ENCODE measurements around the gene AK2. TPM values are rescaled to one million over a fixed set of nuclear protein-coding genes. Genes with fewer than 3 reads are reported as not detected.

AK2 gene
- total RNA-seq, 1 donor from 2014 or later = 126 TPM

DNA sequence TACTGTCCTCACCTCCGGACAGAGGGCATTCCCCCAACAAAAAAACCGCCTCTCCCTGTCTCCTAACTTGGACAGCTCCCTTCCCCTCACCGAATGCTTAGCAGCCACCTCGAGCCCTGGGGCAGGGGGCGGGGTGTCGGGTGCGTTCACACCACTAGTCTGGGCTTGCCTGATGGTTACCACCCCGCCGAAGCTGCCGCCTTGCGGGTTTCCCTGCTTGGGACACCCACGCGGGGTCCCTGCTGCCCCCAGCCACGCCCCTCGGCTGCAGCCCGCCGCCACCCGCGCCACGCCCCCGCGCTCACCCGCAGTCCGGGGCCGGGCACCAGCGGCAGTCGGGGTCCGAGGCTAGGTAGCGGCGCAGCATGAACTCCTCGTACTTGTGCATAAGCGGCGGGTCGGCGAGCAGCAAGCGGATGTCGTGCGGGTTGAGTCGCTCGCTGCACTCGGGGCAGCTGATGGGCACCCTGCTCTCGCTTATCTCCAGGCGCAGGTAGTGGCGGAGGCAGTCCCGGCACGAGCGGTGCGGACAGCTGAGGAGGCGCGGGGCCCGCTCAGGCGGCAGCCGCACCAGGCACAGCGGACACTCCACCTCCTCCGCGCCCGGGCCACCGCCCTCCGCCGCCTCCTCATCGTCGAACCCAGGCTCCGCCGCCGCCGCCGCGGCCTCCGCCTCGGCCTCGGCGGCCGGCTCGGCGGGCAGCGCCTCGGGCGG, 72.8 kb downstream of the AK2 start:
- H2AFZ ChIP-seq (ENCODE audit: low read depth, low read length) = peak overlapping the region; percentile 62
- peaks cover 43% of the 10 kb centered on the region for H4K20me1 ChIP-seq (ENCODE audit: insufficient read depth, low read length)
- H3K36me3 Mint-ChIP-seq (ENCODE audit: low read depth, unreplicated experiment) = peaks cover 1% of the 10 kb centered on the region
- peak overlapping the region; percentile 95 for H3K4me2 ChIP-seq (ENCODE audit: low read length)
- H3K4me3 Mint-ChIP-seq (ENCODE audit: unreplicated experiment) = peak overlapping the region; percentile 94
- H3K9me3 ChIP-seq (ENCODE audit: insufficient read depth, low read depth, low read length) = no peaks in the 10 kb centered on the region
- no peaks in the 10 kb centered on the region for H3K27me3 ChIP-seq (ENCODE audit: insufficient read depth, low read length)
- H3K36me3 ChIP-seq (ENCODE audit: insufficient read depth, low read length) = no peaks in the 10 kb centered on the region
- H3K9ac ChIP-seq (ENCODE audit: low read length) = peak overlapping the region; percentile 80
- H3K27me3 Mint-ChIP-seq (ENCODE audit: low read depth, unreplicated experiment) = peaks cover 7% of the 10 kb centered on the region
- peak; percentile 31 for DNase-seq (ENCODE audit: low read depth)
- peaks cover 20% of the 10 kb centered on the region for H3K4me1 Mint-ChIP-seq (ENCODE audit: low read depth, unreplicated experiment)
- TF ChIP-seq EZH2 (IDR thresholded peaks at IDR 0.05; ENCODE audit: insufficient read depth, low read length) = no peak
- TF ChIP-seq, protein P1, sequence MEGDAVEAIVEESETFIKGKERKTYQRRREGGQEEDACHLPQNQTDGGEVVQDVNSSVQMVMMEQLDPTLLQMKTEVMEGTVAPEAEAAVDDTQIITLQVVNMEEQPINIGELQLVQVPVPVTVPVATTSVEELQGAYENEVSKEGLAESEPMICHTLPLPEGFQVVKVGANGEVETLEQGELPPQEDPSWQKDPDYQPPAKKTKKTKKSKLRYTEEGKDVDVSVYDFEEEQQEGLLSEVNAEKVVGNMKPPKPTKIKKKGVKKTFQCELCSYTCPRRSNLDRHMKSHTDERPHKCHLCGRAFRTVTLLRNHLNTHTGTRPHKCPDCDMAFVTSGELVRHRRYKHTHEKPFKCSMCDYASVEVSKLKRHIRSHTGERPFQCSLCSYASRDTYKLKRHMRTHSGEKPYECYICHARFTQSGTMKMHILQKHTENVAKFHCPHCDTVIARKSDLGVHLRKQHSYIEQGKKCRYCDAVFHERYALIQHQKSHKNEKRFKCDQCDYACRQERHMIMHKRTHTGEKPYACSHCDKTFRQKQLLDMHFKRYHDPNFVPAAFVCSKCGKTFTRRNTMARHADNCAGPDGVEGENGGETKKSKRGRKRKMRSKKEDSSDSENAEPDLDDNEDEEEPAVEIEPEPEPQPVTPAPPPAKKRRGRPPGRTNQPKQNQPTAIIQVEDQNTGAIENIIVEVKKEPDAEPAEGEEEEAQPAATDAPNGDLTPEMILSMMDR (IDR thresholded peaks at IDR 0.05; ENCODE audit: insufficient read depth, low read depth, low read length) = no peak
- H3K27ac ChIP-seq (ENCODE audit: low read depth, low read length) = peak overlapping the region; percentile 46
- no peak overlapping the region for H3K27ac Mint-ChIP-seq (ENCODE audit: unreplicated experiment)
- H3K4me1 ChIP-seq (ENCODE audit: insufficient read depth, low read length) = peaks cover 23% of the 10 kb centered on the region
- FAIRE-seq = no peak
- no peaks in the 10 kb centered on the region for H3K9me3 Mint-ChIP-seq (ENCODE audit: unreplicated experiment)
- H3K79me2 ChIP-seq (ENCODE audit: insufficient read depth, low read length) = peaks cover 49% of the 10 kb centered on the region
- peak overlapping the region; percentile 80 for H3K4me3 ChIP-seq (ENCODE audit: insufficient read depth, low read depth, low read length)

DNA sequence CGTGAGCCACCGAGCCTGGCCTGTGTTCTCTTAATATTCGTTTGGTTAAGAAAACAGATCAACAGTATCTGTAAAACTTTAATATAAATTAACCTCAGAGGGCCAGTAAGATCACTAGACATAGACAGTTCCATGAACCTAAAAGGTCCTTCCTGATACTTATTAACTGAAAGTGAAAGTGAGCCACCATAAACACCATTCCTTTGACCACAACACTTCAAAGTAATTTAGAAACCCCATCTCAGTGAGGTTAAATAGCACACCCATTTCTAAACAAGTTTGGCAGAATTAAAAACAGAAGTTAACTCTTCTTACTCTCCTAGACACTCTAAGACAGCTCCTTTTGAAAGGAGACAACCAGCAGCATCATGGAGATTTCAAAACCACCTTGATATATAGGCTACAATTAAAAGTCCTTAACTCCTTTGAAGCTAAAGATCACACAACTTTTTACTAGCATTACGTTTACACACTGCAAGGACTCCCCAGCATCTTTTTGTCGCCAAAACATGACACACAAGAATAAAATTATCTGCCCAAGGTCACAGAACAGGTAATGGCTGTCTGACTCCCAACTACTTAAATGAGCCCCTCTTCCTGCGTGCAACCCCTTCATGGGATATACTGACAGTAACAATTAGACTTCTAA, 74.3 kb downstream of the AK2 start:
- H3K4me1 Mint-ChIP-seq (ENCODE audit: low read depth, unreplicated experiment) = peaks cover 15% of the 10 kb centered on the region
- H3K4me2 ChIP-seq (ENCODE audit: low read length) = peak overlapping the region; percentile 95
- no peak overlapping the region for H3K27ac ChIP-seq (ENCODE audit: low read depth, low read length)
- peaks cover 13% of the 10 kb centered on the region for H3K4me1 ChIP-seq (ENCODE audit: insufficient read depth, low read length)
- no peak overlapping the region for H2AFZ ChIP-seq (ENCODE audit: low read depth, low read length)
- peak overlapping the region; percentile 80 for H3K9ac ChIP-seq (ENCODE audit: low read length)
- peaks cover 52% of the 10 kb centered on the region for H4K20me1 ChIP-seq (ENCODE audit: insufficient read depth, low read length)
- TF ChIP-seq, protein P1 (IDR thresholded peaks at IDR 0.05; ENCODE audit: insufficient read depth, low read depth, low read length) = no peak
- no peak for TF ChIP-seq EZH2 (IDR thresholded peaks at IDR 0.05; ENCODE audit: insufficient read depth, low read length)
- peak overlapping the region; percentile 94 for H3K4me3 Mint-ChIP-seq (ENCODE audit: unreplicated experiment)
- no peak overlapping the region for H3K27ac Mint-ChIP-seq (ENCODE audit: unreplicated experiment)
- H3K27me3 Mint-ChIP-seq (ENCODE audit: low read depth, unreplicated experiment) = peaks cover 5% of the 10 kb centered on the region
- peak overlapping the region; percentile 80 for H3K4me3 ChIP-seq (ENCODE audit: insufficient read depth, low read depth, low read length)
- H3K27me3 ChIP-seq (ENCODE audit: insufficient read depth, low read length) = no peaks in the 10 kb centered on the region
- H3K36me3 ChIP-seq (ENCODE audit: insufficient read depth, low read length) = no peaks in the 10 kb centered on the region
- peaks cover 1% of the 10 kb centered on the region for H3K36me3 Mint-ChIP-seq (ENCODE audit: low read depth, unreplicated experiment)
- H3K9me3 Mint-ChIP-seq (ENCODE audit: unreplicated experiment) = no peaks in the 10 kb centered on the region
- H3K79me2 ChIP-seq (ENCODE audit: insufficient read depth, low read length) = peaks cover 63% of the 10 kb centered on the region
- no peaks in the 10 kb centered on the region for H3K9me3 ChIP-seq (ENCODE audit: insufficient read depth, low read depth, low read length)
- DNase-seq (ENCODE audit: low read depth) (no peak), FAIRE-seq (no peak)

Data from astrocyte (in vitro differentiated cells and primary cell).